Measurements from ENCODE around the gene PPIF.

Gene PPIF

DNA sequence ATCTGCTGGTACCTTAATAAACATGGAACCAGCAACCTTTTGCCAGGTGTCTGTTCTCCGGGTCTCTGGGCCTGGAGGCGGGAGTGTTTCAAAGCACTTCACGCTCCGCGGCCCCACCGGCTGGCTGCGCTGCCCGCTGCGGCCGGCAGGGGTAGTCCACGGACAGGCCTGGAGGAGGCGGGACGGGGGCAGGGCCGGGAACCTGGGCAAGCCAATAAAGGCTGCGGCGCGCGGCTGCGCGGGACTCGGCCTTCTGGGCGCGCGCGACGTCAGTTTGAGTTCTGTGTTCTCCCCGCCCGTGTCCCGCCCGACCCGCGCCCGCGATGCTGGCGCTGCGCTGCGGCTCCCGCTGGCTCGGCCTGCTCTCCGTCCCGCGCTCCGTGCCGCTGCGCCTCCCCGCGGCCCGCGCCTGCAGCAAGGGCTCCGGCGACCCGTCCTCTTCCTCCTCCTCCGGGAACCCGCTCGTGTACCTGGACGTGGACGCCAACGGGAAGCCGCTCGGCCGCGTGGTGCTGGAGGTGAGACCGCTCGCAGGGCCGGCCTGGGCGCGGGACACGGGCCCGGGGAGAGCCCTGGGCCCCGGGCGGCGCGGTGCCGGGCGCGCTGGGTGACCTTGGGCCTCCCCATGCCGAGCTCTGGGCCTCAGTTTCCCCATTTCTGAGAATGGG lies at the start of gene PPIF (continued):
- peak; percentile 89 for TF ChIP-seq ZBTB26 (tag by site-specific recombination; optimal IDR thresholded peaks at IDR 0.05)
- TF ChIP-seq EGR2 (tag by site-specific recombination; IDR thresholded peaks at IDR 0.05; ENCODE audit: low read depth), result no peak
- no peak for TF ChIP-seq ZNF16 (tag by site-specific recombination; IDR thresholded peaks at IDR 0.05; ENCODE audit: low read depth)
- TF ChIP-seq HOXD13 (CRISPR knock-in tag; IDR thresholded peaks at IDR 0.05; ENCODE audit: borderline replicate concordance), result no peak
- TF ChIP-seq ZNF571 (tag by site-specific recombination; IDR thresholded peaks at IDR 0.05), result no peak
- TF ChIP-seq ZNF660 (tag by site-specific recombination; IDR thresholded peaks at IDR 0.05), result peak; percentile 37; the same call in 1 of the 2 replicates
- peak; percentile 74 for TF ChIP-seq PBX3 (CRISPR knock-in tag; IDR thresholded peaks at IDR 0.05)
- no peak for TF ChIP-seq ZNF664 (tag by site-specific recombination; IDR thresholded peaks at IDR 0.05)
- TF ChIP-seq, protein P1, sequence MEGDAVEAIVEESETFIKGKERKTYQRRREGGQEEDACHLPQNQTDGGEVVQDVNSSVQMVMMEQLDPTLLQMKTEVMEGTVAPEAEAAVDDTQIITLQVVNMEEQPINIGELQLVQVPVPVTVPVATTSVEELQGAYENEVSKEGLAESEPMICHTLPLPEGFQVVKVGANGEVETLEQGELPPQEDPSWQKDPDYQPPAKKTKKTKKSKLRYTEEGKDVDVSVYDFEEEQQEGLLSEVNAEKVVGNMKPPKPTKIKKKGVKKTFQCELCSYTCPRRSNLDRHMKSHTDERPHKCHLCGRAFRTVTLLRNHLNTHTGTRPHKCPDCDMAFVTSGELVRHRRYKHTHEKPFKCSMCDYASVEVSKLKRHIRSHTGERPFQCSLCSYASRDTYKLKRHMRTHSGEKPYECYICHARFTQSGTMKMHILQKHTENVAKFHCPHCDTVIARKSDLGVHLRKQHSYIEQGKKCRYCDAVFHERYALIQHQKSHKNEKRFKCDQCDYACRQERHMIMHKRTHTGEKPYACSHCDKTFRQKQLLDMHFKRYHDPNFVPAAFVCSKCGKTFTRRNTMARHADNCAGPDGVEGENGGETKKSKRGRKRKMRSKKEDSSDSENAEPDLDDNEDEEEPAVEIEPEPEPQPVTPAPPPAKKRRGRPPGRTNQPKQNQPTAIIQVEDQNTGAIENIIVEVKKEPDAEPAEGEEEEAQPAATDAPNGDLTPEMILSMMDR (tag by site-specific recombination; IDR thresholded peaks at IDR 0.05), result peak; percentile 76
- no peak for TF ChIP-seq KLF7 (tag by site-specific recombination; IDR thresholded peaks at IDR 0.05; ENCODE audit: borderline replicate concordance)
- TF ChIP-seq ZNF555 (tag by site-specific recombination; conservative IDR thresholded peaks at IDR 0.05), result no peak
- no peak for TF ChIP-seq ZNF521 (tag by site-specific recombination; IDR thresholded peaks at IDR 0.05)
- TF ChIP-seq MYNN (tag by site-specific recombination; IDR thresholded peaks at IDR 0.05; ENCODE audit: borderline replicate concordance), result no peak
- no peak for TF ChIP-seq ZNF138 (tag by site-specific recombination; IDR thresholded peaks at IDR 0.05; ENCODE audit: borderline replicate concordance)
- no peak for TF ChIP-seq ZNF624 (tag by site-specific recombination; IDR thresholded peaks at IDR 0.05)
- TF ChIP-seq ZNF266 (tag by site-specific recombination; IDR thresholded peaks at IDR 0.05; ENCODE audit: low read depth), result no peak
- no peak for TF ChIP-seq ZIC2 (tag by site-specific recombination; IDR thresholded peaks at IDR 0.05)
- peak; percentile 23; the same call in 1 of the 2 replicates for TF ChIP-seq ZFHX2 (tag by site-specific recombination; conservative IDR thresholded peaks at IDR 0.05)
- TF ChIP-seq SCRT2 (tag by site-specific recombination; IDR thresholded peaks at IDR 0.05), result no peak
- peak; percentile 10; the same call in 1 of the 2 replicates for TF ChIP-seq ZNF629 (tag by site-specific recombination; IDR thresholded peaks at IDR 0.05)
- TF ChIP-seq ZNF530 (tag by site-specific recombination; IDR thresholded peaks at IDR 0.05; ENCODE audit: low read depth), result no peak
- TF ChIP-seq ZNF544 (tag by site-specific recombination; IDR thresholded peaks at IDR 0.05), result no peak
- TF ChIP-seq ZNF223 (tag by site-specific recombination; IDR thresholded peaks at IDR 0.05), result no peak
- TF ChIP-seq, protein P2, sequence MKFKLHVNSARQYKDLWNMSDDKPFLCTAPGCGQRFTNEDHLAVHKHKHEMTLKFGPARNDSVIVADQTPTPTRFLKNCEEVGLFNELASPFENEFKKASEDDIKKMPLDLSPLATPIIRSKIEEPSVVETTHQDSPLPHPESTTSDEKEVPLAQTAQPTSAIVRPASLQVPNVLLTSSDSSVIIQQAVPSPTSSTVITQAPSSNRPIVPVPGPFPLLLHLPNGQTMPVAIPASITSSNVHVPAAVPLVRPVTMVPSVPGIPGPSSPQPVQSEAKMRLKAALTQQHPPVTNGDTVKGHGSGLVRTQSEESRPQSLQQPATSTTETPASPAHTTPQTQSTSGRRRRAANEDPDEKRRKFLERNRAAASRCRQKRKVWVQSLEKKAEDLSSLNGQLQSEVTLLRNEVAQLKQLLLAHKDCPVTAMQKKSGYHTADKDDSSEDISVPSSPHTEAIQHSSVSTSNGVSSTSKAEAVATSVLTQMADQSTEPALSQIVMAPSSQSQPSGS (tag by site-specific recombination; IDR thresholded peaks at IDR 0.05; ENCODE audit: low read depth), result no peak
- TF ChIP-seq ZNF19 (tag by site-specific recombination; IDR thresholded peaks at IDR 0.05; ENCODE audit: low read depth), result no peak
- TF ChIP-seq, protein P3, sequence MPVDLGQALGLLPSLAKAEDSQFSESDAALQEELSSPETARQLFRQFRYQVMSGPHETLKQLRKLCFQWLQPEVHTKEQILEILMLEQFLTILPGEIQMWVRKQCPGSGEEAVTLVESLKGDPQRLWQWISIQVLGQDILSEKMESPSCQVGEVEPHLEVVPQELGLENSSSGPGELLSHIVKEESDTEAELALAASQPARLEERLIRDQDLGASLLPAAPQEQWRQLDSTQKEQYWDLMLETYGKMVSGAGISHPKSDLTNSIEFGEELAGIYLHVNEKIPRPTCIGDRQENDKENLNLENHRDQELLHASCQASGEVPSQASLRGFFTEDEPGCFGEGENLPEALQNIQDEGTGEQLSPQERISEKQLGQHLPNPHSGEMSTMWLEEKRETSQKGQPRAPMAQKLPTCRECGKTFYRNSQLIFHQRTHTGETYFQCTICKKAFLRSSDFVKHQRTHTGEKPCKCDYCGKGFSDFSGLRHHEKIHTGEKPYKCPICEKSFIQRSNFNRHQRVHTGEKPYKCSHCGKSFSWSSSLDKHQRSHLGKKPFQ (tag by site-specific recombination; IDR thresholded peaks at IDR 0.05), result no peak
- TF ChIP-seq ZNF585B (tag by site-specific recombination; IDR thresholded peaks at IDR 0.05), result no peak
- no peak for TF ChIP-seq MZF1 (tag by site-specific recombination; IDR thresholded peaks at IDR 0.05; ENCODE audit: borderline replicate concordance)
- TF ChIP-seq, protein P4, sequence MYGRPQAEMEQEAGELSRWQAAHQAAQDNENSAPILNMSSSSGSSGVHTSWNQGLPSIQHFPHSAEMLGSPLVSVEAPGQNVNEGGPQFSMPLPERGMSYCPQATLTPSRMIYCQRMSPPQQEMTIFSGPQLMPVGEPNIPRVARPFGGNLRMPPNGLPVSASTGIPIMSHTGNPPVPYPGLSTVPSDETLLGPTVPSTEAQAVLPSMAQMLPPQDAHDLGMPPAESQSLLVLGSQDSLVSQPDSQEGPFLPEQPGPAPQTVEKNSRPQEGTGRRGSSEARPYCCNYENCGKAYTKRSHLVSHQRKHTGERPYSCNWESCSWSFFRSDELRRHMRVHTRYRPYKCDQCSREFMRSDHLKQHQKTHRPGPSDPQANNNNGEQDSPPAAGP (tag by site-specific recombination; IDR thresholded peaks at IDR 0.05), result peak; percentile 74; the same call in 1 of the 2 replicates
- TF ChIP-seq ZNF391 (tag by site-specific recombination; IDR thresholded peaks at IDR 0.05; ENCODE audit: borderline replicate concordance, low read depth), result no peak
